ENCODE data around the gene OR56B1. TPM values are rescaled to one million over a fixed set of nuclear protein-coding genes. Genes with fewer than 3 reads are reported as not detected.
"Not testable (repeated sequence)": the region's sequence is repeated elsewhere in the genome, so short reads cannot be mapped to it uniquely, and the experiment has no call there.

OR56B1 gene
- total RNA-seq, 2 experiments from 2014 or later: 0.16 to 0.34 TPM

GRCh38 chr11:5700421-5701054, 35.7 kb upstream of the OR56B1 start:
- peaks cover 84% of the 10 kb centered on the region for H3K36me3 Mint-ChIP-seq (ENCODE audit: low read depth)
- peaks cover 54% of the 10 kb centered on the region for H3K4me1 Mint-ChIP-seq (ENCODE audit: low read depth)
- no peaks in the 10 kb centered on the region for H3K9me3 Mint-ChIP-seq (ENCODE audit: insufficient read depth)
- CTCF ChIA-PET: interaction anchor here (1.1 to 2.5 kb wide), 5 partner anchors 10 to 99 kb away, joined by 3 to 13 read pairs (median 4); partner anchors contain the start of genes TRIM22 and TRIM5
- peak overlapping the region; percentile 6 for H3K27ac Mint-ChIP-seq
- POLR2A ChIA-PET: interaction anchor here (1.2 to 3.6 kb wide), 3 partner anchors 8 to 16 kb away, joined by 5 to 23 read pairs (median 8); partner anchors contain the start of genes TRIM22 and TRIM5
- DNase-seq: no peak
- ATAC-seq: no peak
- H3K27me3 Mint-ChIP-seq (ENCODE audit: low read depth): no peaks in the 10 kb centered on the region
- H3K4me3 Mint-ChIP-seq: no peak overlapping the region

DNA sequence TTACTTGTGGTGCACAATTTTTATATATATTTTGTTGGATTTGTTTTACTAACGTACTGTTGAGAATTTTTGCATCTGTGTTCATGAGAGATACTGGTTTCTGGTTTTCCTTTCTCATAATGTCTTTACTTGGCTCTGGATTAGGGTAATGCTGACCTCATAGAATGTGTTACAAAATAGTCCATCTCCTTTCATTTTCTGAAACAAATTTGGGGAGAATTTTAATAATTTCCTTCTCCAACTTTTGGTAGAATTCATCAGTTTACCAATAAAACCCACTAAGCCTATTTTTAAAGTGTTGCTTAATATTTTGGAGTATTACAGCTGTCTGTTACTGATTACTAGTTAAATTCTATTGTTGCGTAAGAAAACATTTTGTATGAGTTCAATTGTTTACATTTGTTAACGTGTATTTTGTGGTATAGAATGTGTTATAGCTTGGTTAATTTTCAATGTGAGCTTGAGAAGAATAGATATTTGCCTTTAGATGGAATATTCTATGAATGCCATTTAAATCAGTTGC, 35.1 kb upstream of the OR56B1 start:
- DNase-seq (no peak), ATAC-seq (no peak)
- ChIA-PET CTCF (interaction anchor here (1.1 to 2.5 kb wide), 4 partner anchors 10 to 99 kb away, joined by 3 to 13 read pairs (median 7); partner anchors contain the start of genes TRIM22 and TRIM5), POLR2A (interaction anchor here (1.2 to 3.6 kb wide), 3 partner anchors 9 to 17 kb away, joined by 5 to 23 read pairs (median 8); partner anchors contain the start of genes TRIM22 and TRIM5)
- no peaks in the 10 kb centered on the region for H3K9me3 Mint-ChIP-seq (ENCODE audit: insufficient read depth)
- H3K27me3 Mint-ChIP-seq (ENCODE audit: low read depth): no peaks in the 10 kb centered on the region
- peaks cover 51% of the 10 kb centered on the region for H3K4me1 Mint-ChIP-seq (ENCODE audit: low read depth)
- H3K36me3 Mint-ChIP-seq (ENCODE audit: low read depth): peaks cover 82% of the 10 kb centered on the region
- peak overlapping the region; percentile 28 for H3K27ac Mint-ChIP-seq
- H3K4me3 Mint-ChIP-seq: no peak overlapping the region

- Mint-ChIP-seq H3K36me3 (ENCODE audit: low read depth) (peaks cover 75% of the 10 kb centered on the region), H3K27me3 (ENCODE audit: low read depth) (no peaks in the 10 kb centered on the region), H3K27ac (no peak overlapping the region), H3K4me1 (ENCODE audit: low read depth) (peaks cover 38% of the 10 kb centered on the region), H3K9me3 (ENCODE audit: insufficient read depth) (no peaks in the 10 kb centered on the region), H3K4me3 (no peak overlapping the region)
- CTCF ChIA-PET: interaction anchor here (0.8 kb wide), 1 partner anchor 9 kb away, joined by 3 read pairs; no protein-coding TSS in a partner anchor
- no peak for DNase-seq
- ATAC-seq: no peak
- POLR2A ChIA-PET: interaction anchor here (0.7 to 1.5 kb wide), 2 partner anchors 14 to 32 kb away, joined by 3 to 7 read pairs; partner anchors contain the start of gene OR56B1
Measured at GRCh38 chr11:5703741-5704536, 32.3 kb upstream of the OR56B1 start.

GRCh38 chr11:5705688-5706087, 30.6 kb upstream of the OR56B1 start:
- ChIA-PET POLR2A (interaction anchor here (1.5 kb wide), 1 partner anchor 15 kb away, joined by 7 read pairs; no protein-coding TSS in a partner anchor), CTCF (interaction anchor here (1.3 kb wide), 1 partner anchor 106 kb away, joined by 4 read pairs; no protein-coding TSS in a partner anchor)
- no peak overlapping the region for H3K27ac Mint-ChIP-seq
- no peak overlapping the region for H3K4me3 Mint-ChIP-seq
- peaks cover 77% of the 10 kb centered on the region for H3K36me3 Mint-ChIP-seq (ENCODE audit: low read depth)
- no peaks in the 10 kb centered on the region for H3K27me3 Mint-ChIP-seq (ENCODE audit: low read depth)
- H3K4me1 Mint-ChIP-seq (ENCODE audit: low read depth): peaks cover 30% of the 10 kb centered on the region
- ATAC-seq (no peak), DNase-seq (no peak)
- H3K9me3 Mint-ChIP-seq (ENCODE audit: insufficient read depth): no peaks in the 10 kb centered on the region

DNA sequence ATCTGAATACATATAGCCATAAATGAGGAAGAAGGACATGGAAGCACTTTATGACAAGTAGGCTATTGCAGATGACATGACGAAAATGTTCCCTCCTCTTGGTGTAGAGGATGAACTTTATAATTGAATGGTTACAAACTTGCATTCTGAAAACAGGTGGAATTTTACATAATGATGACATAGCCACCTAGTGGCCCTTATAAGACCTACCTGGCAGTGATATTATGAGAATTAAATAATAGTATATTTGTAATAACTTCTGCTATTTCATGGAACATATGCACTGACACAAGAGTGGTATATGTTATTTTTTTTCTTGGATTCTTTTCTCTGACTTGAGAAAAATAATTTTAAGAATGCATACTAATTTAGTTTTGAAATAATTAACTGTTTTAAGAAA, 23.7 kb upstream of the OR56B1 start:
- H3K4me1 Mint-ChIP-seq (ENCODE audit: low read depth): peaks cover 8% of the 10 kb centered on the region
- H3K27me3 Mint-ChIP-seq (ENCODE audit: low read depth): no peaks in the 10 kb centered on the region
- CTCF ChIA-PET: interaction anchor here (1.1 to 2.3 kb wide), 5 partner anchors 12 to 111 kb away, joined by 3 to 9 read pairs (median 3); partner anchors contain the start of genes TRIM34 and TRIM5
- ATAC-seq (peak; percentile 44), DNase-seq (no peak)
- POLR2A ChIA-PET: interaction anchor here (2.1 kb wide), 1 partner anchor 15 kb away, joined by 5 read pairs; no protein-coding TSS in a partner anchor
- peaks cover 47% of the 10 kb centered on the region for H3K36me3 Mint-ChIP-seq (ENCODE audit: low read depth)
- H3K27ac Mint-ChIP-seq: no peak overlapping the region
- H3K9me3 Mint-ChIP-seq (ENCODE audit: insufficient read depth): peaks cover 3% of the 10 kb centered on the region
- no peak overlapping the region for H3K4me3 Mint-ChIP-seq

- no peak for ATAC-seq
- Mint-ChIP-seq H3K36me3 (ENCODE audit: low read depth) (peaks cover 40% of the 10 kb centered on the region), H3K27ac (no peak overlapping the region), H3K9me3 (ENCODE audit: insufficient read depth) (peaks cover 3% of the 10 kb centered on the region), H3K4me1 (ENCODE audit: low read depth) (peaks cover 6% of the 10 kb centered on the region), H3K27me3 (ENCODE audit: low read depth) (no peaks in the 10 kb centered on the region), H3K4me3 (no peak overlapping the region)
- ChIA-PET CTCF (interaction anchor here (0.9 to 2.0 kb wide), 5 partner anchors 10 to 30 kb away, joined by 3 to 7 read pairs (median 3); no protein-coding TSS in a partner anchor), POLR2A (interaction anchor here (0.6 to 2.1 kb wide), 2 partner anchors 16 to 23 kb away, joined by 3 to 5 read pairs; no protein-coding TSS in a partner anchor)
- DNase-seq: no peak
Measured at GRCh38 chr11:5713695-5714094, 22.6 kb upstream of the OR56B1 start.

GRCh38 chr11:5716518-5716917, 19.7 kb upstream of the OR56B1 start:
- H3K4me3 Mint-ChIP-seq, CTCF ChIA-PET, POLR2A ChIA-PET: not testable (repeated sequence)

GRCh38 chr11:5719703-5720495, 16.3 kb upstream of the OR56B1 start:
- CTCF ChIA-PET: interaction anchor here (1.3 kb wide), 1 partner anchor 35 kb away, joined by 4 read pairs; the partner anchor contains the start of gene TRIM5
- peak; percentile 28 for DNase-seq
- Mint-ChIP-seq H3K9me3 (ENCODE audit: insufficient read depth) (peaks cover 3% of the 10 kb centered on the region), H3K27me3 (ENCODE audit: low read depth) (peaks cover 3% of the 10 kb centered on the region), H3K27ac (no peak overlapping the region), H3K36me3 (ENCODE audit: low read depth) (peaks cover 19% of the 10 kb centered on the region), H3K4me1 (ENCODE audit: low read depth) (peaks cover 10% of the 10 kb centered on the region), H3K4me3 (no peak overlapping the region)
- no peak for ATAC-seq
- POLR2A ChIA-PET: interaction anchor here (0.8 kb wide), 1 partner anchor 95 kb away, joined by 3 read pairs; no protein-coding TSS in a partner anchor

More at GRCh38 chr11:5716518-5716917, 19.7 kb upstream of the OR56B1 start:
- ATAC-seq; DNase-seq; H3K27me3 Mint-ChIP-seq (ENCODE audit: low read depth); H3K27ac Mint-ChIP-seq; H3K9me3 Mint-ChIP-seq (ENCODE audit: insufficient read depth): not testable (repeated sequence)
- H3K4me1 Mint-ChIP-seq (ENCODE audit: low read depth): peaks cover 16% of the 10 kb centered on the region
- H3K36me3 Mint-ChIP-seq (ENCODE audit: low read depth): peaks cover 27% of the 10 kb centered on the region

DNA sequence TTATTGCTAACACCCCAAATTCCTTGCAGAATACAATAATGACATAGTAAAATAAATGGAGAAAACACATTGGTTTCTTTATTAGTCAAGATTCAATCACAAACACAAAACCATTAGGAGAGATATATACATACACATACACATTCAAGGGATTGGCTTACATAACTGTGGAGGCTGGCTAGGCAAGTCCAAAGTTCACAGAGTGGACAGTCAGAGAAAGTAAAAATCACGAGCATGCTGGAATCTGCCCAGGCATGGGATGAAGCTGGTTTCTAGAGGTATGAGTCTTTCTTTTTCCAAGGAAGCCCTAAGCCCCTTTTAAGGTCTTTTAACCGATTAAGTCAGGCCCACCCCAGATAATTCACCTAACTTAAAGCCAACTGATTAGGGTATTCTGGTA, 13.6 kb upstream of the OR56B1 start:
- peaks cover 10% of the 10 kb centered on the region for H3K4me1 Mint-ChIP-seq (ENCODE audit: low read depth)
- POLR2A ChIA-PET: no interaction called here
- ATAC-seq: no peak
- CTCF ChIA-PET: no interaction called here
- no peak overlapping the region for H3K4me3 Mint-ChIP-seq
- peaks cover 10% of the 10 kb centered on the region for H3K36me3 Mint-ChIP-seq (ENCODE audit: low read depth)
- DNase-seq: no peak
- H3K9me3 Mint-ChIP-seq (ENCODE audit: insufficient read depth): no peaks in the 10 kb centered on the region
- peaks cover 3% of the 10 kb centered on the region for H3K27me3 Mint-ChIP-seq (ENCODE audit: low read depth)
- no peak overlapping the region for H3K27ac Mint-ChIP-seq

DNA sequence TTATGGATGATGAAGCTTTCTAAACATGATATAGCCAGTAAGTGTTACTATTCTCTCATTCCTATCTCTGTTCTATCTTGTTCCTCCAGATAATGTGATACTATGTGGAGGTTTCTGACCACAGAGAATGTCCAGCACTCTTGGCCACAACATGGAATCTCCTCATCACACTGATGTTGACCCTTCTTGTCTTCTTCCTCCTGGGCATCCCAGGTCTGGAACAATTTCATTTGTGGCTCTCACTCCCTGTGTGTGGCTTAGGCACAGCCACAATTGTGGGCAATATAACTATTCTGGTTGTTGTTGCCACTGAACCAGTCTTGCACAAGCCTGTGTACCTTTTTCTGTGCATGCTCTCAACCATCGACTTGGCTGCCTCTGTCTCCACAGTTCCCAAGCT, 9.9 kb upstream of the OR56B1 start:
- ATAC-seq (no peak), DNase-seq (no peak)
- Mint-ChIP-seq H3K27ac (no peak overlapping the region), H3K4me3 (no peak overlapping the region), H3K9me3 (ENCODE audit: insufficient read depth) (no peaks in the 10 kb centered on the region), H3K27me3 (ENCODE audit: low read depth) (peaks cover 3% of the 10 kb centered on the region), H3K36me3 (ENCODE audit: low read depth) (no peaks in the 10 kb centered on the region), H3K4me1 (ENCODE audit: low read depth) (no peaks in the 10 kb centered on the region)
- POLR2A ChIA-PET: no interaction called here
- CTCF ChIA-PET: interaction anchor here (1.3 kb wide), 1 partner anchor 9 kb away, joined by 3 read pairs; the partner anchor contains the start of gene OR56B1

All from activated CD8-positive, alpha-beta T cell treated with anti-CD3 and anti-CD28 coated beads, Interleukin-2, amount 10 ng/mL, durations not matched to agents 7 days and 5 days (primary cell).